ENCODE measurements around the gene EXOSC9.
"Not testable (repeated sequence)": the region's sequence is repeated elsewhere in the genome, so short reads cannot be mapped to it uniquely, and the experiment has no call there.

Gene EXOSC9

GRCh38 chr4:121800961-121801714 lies at the start of gene EXOSC9:
TSS of gene EXOSC9 (plus strand) at chr4:121801323. CDS start at chr4:121801425, 102 bp downstream.
- DNase-seq: peak; percentile 87

GRCh38 chr4:121752142-121752541 lies 49.0 kb upstream of the EXOSC9 start:
- DNase-seq: not testable (repeated sequence)

- no peak for DNase-seq
Measured at GRCh38 chr4:121758925-121759568, 42.1 kb upstream of the EXOSC9 start.

- DNase-seq: no peak
Measured at GRCh38 chr4:121760205-121760604, 40.9 kb upstream of the EXOSC9 start.

- DNase-seq: no peak
Measured at GRCh38 chr4:121764303-121764701, 36.8 kb upstream of the EXOSC9 start.

- DNase-seq: no peak
Measured at GRCh38 chr4:121764702-121765367, 36.3 kb upstream of the EXOSC9 start, which contains the start of gene SMIM43. TSS of gene SMIM43 (minus strand) at chr4:121765164. CDS start at chr4:121765105, 59 bp downstream.

- no peak for DNase-seq
Measured at GRCh38 chr4:121765368-121765705, 35.8 kb upstream of the EXOSC9 start.

- DNase-seq: no peak
Measured at GRCh38 chr4:121765971-121766538, 35.1 kb upstream of the EXOSC9 start.

GRCh38 chr4:121767166-121767565 lies 34.0 kb upstream of the EXOSC9 start:
- DNase-seq: no peak

- DNase-seq: no peak
Measured at GRCh38 chr4:121769341-121769740, 31.8 kb upstream of the EXOSC9 start.

GRCh38 chr4:121771869-121772268 lies 29.3 kb upstream of the EXOSC9 start:
- no peak for DNase-seq

GRCh38 chr4:121773883-121774282 lies 27.2 kb upstream of the EXOSC9 start:
- no peak for DNase-seq

- no peak for DNase-seq
Measured at GRCh38 chr4:121776610-121777401, 24.3 kb upstream of the EXOSC9 start.

GRCh38 chr4:121777625-121778024 lies 23.5 kb upstream of the EXOSC9 start:
- no peak for DNase-seq

GRCh38 chr4:121778991-121779628 lies 22.0 kb upstream of the EXOSC9 start:
- DNase-seq: no peak

- no peak for DNase-seq
Measured at GRCh38 chr4:121783210-121783609, 17.9 kb upstream of the EXOSC9 start.

- no peak for DNase-seq
Measured at GRCh38 chr4:121784401-121784800, 16.7 kb upstream of the EXOSC9 start.

- no peak for DNase-seq
Measured at GRCh38 chr4:121784975-121785374, 16.1 kb upstream of the EXOSC9 start.

GRCh38 chr4:121785479-121785878 lies 15.6 kb upstream of the EXOSC9 start:
- DNase-seq: no peak

GRCh38 chr4:121786221-121786620 lies 14.9 kb upstream of the EXOSC9 start:
- no peak for DNase-seq

- no peak for DNase-seq
Measured at GRCh38 chr4:121788896-121789295, 12.2 kb upstream of the EXOSC9 start.

GRCh38 chr4:121789455-121789854 lies 11.7 kb upstream of the EXOSC9 start:
- no peak for DNase-seq
